GM21529 (cell line): ENCODE measurements around the gene CPEB1.

ENCODE experiments used
- ATAC-seq: cut with Tn5 transposase; IDR thresholded peaks from one replicate; pipeline ENCODE4 v1.9.1; 2021; ENCODE audit not compliant: unreplicated experiment

The CPEB1 gene

GRCh38 chr15:82595766-82596165 lies 51.4 kb downstream of the CPEB1 start:
- ATAC-seq = no peak

GRCh38 chr15:82595203-82595602 lies 52.0 kb downstream of the CPEB1 start:
- no peak for ATAC-seq

GRCh38 chr15:82587805-82588204 lies 59.4 kb downstream of the CPEB1 start:
- no peak for ATAC-seq

- no peak for ATAC-seq
Observed at GRCh38 chr15:82585072-82585471, 62.1 kb downstream of the CPEB1 start.

- no peak for ATAC-seq
Observed at GRCh38 chr15:82580713-82581112, 66.5 kb downstream of the CPEB1 start.

- ATAC-seq = no peak
Observed at GRCh38 chr15:82575335-82575734, 71.8 kb downstream of the CPEB1 start.

- ATAC-seq = no peak
Observed at GRCh38 chr15:82572986-82573385, 74.2 kb downstream of the CPEB1 start.

- no peak for ATAC-seq
Observed at GRCh38 chr15:82572311-82572710, 74.9 kb downstream of the CPEB1 start.

GRCh38 chr15:82571722-82572222 lies 75.4 kb downstream of the CPEB1 start:
- no peak for ATAC-seq

- ATAC-seq = no peak
Observed at GRCh38 chr15:82570721-82571508, 76.2 kb downstream of the CPEB1 start.

GRCh38 chr15:82569834-82570233 lies 77.3 kb downstream of the CPEB1 start:
- ATAC-seq = no peak

- ATAC-seq = no peak
Observed at GRCh38 chr15:82568986-82569385, 78.2 kb downstream of the CPEB1 start.

GRCh38 chr15:82567661-82568060 lies 79.5 kb downstream of the CPEB1 start:
- ATAC-seq = no peak

GRCh38 chr15:82566690-82567089 lies 80.5 kb downstream of the CPEB1 start:
- no peak for ATAC-seq

- ATAC-seq = no peak
Observed at GRCh38 chr15:82558502-82558901, 88.7 kb downstream of the CPEB1 start.

- ATAC-seq = no peak
Observed at GRCh38 chr15:82556315-82557035, 90.7 kb downstream of the CPEB1 start.

GRCh38 chr15:82554849-82555248 lies 92.3 kb downstream of the CPEB1 start:
- no peak for ATAC-seq

- ATAC-seq = no peak
Observed at GRCh38 chr15:82554351-82554750, 92.8 kb downstream of the CPEB1 start.

- no peak for ATAC-seq
Observed at GRCh38 chr15:82553846-82554245, 93.3 kb downstream of the CPEB1 start.

GRCh38 chr15:82552861-82553260 lies 94.3 kb downstream of the CPEB1 start:
- ATAC-seq = no peak

GRCh38 chr15:82551646-82552247 lies 95.4 kb downstream of the CPEB1 start:
- peak; percentile 78 for ATAC-seq

- ATAC-seq = no peak
Observed at GRCh38 chr15:82549199-82549665, 97.9 kb downstream of the CPEB1 start.
